ENCODE measurements around the gene IFI6.
"Not testable (repeated sequence)": the region's sequence is repeated elsewhere in the genome, so short reads cannot be mapped to it uniquely, and the experiment has no call there.

Gene IFI6

DNA sequence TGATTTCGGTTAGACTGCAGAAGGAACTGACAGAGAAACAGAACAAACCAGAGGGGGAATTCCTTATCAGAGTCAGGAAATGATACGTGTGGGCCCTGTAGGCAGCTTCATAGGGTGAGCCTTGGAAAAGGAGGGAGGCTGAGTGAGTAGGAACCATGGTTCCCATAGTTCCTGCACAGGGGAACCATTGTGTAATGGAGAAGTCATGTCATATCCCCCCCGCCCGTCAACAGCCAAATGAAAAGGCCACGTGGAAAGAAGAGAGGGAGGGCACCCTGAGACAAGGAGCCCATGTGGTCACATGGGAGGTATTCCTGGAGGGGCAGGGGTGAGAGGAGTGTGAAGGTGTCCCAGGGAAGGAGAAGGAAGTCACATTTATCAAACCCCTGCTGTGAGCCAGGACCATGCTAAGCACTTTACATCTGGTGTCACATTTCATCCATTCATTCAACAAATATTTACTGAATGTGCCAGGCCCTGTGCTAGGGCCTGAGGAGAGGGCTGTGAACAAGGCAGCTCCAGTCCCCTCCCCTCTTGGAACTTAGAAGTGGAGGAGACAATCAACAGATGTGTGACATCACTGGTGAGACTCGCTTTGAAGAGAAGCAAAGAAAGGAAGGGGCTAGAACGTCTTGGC, 21.3 kb downstream of the IFI6 start:
- no peak for DNase-seq (ENCODE audit: low read depth, low spot score)

- no peak for DNase-seq (ENCODE audit: low read depth, low spot score)
Measured at GRCh38 chr1:27650171-27650538, 21.8 kb downstream of the IFI6 start.

GRCh38 chr1:27649306-27649635, 22.7 kb downstream of the IFI6 start:
- no peak for DNase-seq (ENCODE audit: low read depth, low spot score)

DNA sequence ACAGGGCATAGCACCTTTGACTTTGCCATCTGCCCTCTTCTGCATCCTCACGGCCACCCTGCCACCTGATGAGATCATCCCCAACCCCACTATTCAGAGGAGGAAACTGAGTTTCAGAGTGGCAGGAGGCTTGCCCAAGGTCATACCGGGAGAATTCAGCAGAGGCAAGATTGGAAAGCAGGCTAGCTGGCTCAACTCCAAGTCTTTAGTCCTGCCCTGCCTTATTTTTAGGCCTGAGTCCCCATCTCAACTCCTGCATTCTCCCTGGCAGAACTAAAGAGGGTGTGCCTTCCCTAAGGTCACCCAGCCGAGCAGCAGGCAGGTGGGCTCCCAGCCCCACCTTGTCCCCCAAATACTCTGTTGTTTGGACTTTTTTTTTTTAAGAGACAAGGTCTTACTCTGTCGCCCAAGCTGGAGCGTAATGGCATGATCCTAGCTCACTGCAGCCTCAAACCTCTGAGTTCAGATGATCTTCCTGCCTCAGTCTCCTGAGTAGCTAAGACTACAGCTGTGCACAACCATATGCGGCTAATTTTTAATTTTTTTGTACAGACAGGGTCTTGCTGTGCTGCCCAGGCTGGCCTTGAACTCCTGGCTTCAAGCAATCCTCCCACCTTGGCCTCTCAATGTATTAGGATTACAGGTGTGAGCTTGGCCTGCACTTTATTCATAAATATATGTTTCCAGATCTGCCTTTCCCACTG, 23.2 kb downstream of the IFI6 start:
- no peak for DNase-seq (ENCODE audit: low read depth, low spot score)

GRCh38 chr1:27647328-27647727, 24.7 kb downstream of the IFI6 start:
- DNase-seq (ENCODE audit: low read depth, low spot score), result no peak

- no peak for DNase-seq (ENCODE audit: low read depth, low spot score)
Measured at GRCh38 chr1:27646676-27647075, 25.3 kb downstream of the IFI6 start.

DNA sequence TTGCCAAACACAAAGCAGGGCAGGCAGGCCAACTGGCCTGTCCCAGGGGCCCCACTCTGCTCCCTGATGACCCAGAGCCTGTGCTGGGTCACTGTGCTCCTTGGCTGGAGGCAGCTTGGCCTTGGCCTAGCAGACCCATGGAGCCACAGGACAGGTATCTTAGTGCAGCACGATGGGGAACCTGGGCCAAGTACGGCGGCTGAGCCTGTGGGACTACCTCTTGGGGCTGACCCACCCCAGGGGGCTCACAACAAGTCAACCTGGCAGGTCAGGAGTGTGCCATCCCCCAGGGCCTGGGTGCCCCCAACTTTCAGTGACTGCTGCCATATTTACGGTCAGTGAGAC, 26.9 kb downstream of the IFI6 start:
- DNase-seq (ENCODE audit: low read depth, low spot score), result no peak

GRCh38 chr1:27644369-27645070, 27.5 kb downstream of the IFI6 start:
- no peak for DNase-seq (ENCODE audit: low read depth, low spot score)

DNA sequence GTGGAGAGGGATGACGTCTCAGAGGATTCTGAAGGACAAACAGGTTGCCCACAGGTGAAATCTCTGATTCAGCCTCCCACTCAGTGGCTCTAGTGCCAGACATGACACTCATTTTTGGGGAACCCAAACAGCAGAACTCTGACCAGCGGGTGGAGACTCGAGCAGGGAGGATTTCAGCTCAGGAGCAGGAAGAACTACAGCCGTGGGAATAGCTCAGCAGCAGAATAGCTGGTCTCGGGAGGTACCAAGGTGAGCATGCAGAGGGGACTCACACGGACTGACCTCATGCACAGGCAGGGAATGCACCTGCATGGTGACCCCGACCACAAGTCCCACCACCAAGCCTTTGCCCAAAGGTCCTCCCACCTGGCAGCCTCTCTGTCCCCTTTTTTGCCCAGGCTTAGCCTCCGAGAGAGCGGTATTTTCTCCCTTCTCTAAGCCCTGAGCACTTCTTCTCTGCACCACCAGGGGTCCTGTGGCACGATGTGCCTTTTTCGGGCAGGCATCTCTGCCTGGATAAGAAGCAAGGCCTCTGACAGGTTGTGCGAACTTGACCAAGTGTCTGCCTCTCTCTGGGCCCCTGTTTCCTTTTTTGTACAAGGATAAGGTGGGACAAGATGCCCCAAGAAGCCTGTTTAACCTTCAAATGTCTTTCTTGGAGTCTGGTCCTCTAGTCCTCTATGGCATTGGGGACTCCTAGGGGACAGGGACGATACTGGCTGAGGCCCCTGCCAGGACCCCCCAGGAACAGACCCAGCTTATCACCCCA, 28.2 kb downstream of the IFI6 start:
- peak; percentile 42 for DNase-seq (ENCODE audit: low read depth, low spot score)

- not testable (repeated sequence) for DNase-seq (ENCODE audit: low read depth, low spot score)
Measured at GRCh38 chr1:27640514-27640913, 31.5 kb downstream of the IFI6 start.

DNA sequence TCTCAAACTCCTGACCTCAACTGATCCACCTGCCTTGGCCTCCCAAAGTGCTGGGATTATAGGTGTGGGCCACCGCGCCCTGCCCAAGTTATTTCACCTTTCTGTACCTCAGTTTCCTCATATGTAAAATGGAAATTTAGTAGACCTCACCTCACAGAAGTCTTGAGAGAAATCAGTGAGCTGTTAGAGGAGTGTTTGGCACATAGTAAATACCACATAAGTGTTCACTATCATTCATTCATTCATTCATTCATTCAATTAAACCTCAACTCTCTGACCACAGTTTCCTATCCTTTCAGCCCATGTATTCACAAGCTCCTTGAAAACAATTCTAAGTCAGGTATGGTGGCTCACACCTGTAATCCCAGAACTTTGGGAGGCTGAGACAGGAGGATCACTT, 33.2 kb downstream of the IFI6 start:
- no peak for DNase-seq (ENCODE audit: low read depth, low spot score)

DNA sequence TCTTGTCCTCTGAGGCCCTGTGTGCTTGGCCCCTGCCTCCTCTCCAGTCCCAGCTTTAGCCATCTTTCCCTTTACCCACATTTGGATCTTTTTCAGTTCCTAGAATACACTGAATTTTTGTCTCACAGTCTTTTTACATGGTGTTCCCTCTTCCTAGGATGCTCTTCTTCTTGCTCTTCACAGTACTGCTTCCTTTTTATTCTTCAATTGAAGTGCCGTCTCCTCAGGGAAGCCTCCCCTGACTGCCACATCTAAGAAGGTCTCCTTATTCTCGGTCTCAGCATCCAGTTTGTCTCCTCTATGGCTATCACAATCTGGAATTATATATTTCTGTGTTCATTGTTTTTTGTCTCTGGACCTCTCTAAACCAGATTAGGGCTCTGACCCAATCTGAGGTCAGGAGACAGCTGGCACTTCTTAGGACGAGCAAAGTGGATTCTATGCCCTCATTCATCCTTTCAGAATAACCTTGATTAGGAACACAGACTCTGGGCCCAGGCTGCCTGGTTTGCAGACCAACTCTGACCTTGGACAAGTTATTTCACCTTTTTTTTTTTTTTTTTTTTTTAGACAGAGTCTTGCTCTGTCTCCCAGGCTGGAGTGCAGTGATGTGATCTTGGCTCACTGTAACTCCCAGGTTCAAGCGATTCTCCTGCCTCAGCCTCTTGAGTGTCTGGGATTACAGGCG, 33.8 kb downstream of the IFI6 start:
- no peak for DNase-seq (ENCODE audit: low read depth, low spot score)

GRCh38 chr1:27635396-27636142, 36.4 kb downstream of the IFI6 start:
- DNase-seq (ENCODE audit: low read depth, low spot score), result no peak

DNA sequence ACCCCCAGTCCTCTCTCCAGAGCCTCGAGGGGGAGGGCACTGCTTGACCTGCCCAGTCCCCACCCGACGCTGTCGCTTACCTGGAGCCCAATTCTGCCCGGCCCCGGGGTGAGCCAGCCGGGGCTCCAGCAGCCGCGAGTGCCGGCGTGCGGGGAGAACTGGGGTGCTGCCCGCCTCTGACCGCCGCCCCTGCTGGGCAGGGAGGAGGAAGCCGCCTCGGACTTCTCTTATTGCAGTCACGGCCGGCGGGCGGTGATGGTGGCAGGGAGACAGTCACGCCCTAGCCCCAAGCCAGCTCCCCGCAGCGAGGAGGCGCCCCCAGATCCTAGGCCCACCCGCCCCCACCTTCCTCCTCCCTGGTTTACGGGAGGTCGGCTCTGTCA, 37.0 kb downstream of the IFI6 start, which contains the start of gene FGR:
FGR (minus strand) TSS at position 201 of the 383 bp plus-strand sequence. CDS start 11,269 bp downstream, outside the sequence.
- DNase-seq (ENCODE audit: low read depth, low spot score), result no peak

DNA sequence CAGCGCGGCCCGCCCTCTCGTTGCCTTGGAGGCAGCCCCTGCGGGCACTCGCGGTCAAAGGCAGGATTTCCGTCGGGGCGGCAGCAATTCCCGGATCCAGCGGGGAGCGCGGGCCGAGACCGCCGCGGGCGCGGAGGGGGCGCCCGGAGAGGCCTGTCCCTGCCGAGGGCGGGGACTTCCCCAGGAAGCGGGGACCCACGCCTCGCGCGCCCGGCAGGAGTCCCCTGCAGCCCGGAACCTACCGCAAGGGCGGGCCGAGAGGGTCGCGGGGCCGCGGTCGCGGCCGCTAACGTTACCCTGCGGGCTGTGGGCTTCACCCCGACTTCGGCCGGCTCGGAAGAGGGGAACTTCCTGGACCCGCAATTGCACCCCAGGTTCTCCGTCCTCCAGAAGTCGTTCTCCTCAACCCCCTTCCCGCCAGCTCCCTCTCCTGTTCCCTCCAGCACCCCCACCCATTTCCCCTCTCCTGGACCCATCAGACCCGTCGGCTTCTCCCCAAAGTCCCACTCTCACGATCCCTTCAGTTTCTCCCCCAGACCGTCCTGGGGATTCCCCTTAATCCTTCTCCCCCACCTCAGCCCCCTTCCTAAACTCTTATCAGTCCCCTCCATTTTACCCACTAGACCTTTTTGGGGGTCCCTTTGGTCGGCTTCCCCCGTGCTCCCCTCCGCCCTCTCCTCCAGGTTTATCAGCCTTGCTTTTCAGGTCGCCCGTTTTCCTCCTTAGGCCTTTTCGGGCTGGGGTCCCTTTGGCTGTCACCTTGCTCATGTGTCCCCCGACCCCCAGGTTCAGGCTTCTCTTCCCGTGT, 37.6 kb downstream of the IFI6 start:
- DNase-seq (ENCODE audit: low read depth, low spot score), result no peak

DNA sequence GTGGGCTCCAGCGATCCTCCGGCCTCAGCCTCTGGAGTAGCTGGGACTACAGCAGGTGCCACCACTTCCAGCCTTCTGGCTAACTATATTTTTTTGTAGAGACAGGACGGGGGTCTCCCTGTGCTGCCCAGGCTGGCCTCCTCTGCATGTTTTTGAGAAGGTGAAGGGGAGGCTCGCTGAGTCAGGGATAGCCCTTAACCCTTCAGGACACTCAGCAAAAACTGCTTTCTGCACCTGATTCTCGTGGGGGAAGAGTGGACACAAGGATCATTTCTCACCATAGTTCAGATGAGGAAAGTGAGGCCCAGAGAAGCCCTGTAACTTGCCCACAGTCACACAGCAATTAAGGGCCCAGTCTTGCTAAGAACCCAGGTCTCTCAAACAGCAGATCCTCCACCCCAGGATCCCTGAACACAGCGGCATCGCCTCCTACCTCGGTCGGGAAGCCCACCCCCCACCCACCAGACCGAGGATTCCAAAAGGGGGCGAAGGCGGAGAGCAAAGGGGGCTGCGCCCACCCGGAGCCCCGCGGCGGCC, 38.3 kb downstream of the IFI6 start:
- no peak for DNase-seq (ENCODE audit: low read depth, low spot score)

- no peak for DNase-seq (ENCODE audit: low read depth, low spot score)
Measured at GRCh38 chr1:27633298-27633610, 38.7 kb downstream of the IFI6 start.

- peak; percentile 44 for DNase-seq (ENCODE audit: low read depth, low spot score)
Measured at GRCh38 chr1:27632387-27633297, 39.4 kb downstream of the IFI6 start.

GRCh38 chr1:27630859-27631491, 41.0 kb downstream of the IFI6 start:
- no peak for DNase-seq (ENCODE audit: low read depth, low spot score)
